ENCODE measurements around the gene ACTR3C. TPM values are rescaled to one million over a fixed set of nuclear protein-coding genes. Genes with fewer than 3 reads are reported as not detected.
"Not testable (repeated sequence)": the region's sequence is repeated elsewhere in the genome, so short reads cannot be mapped to it uniquely, and the experiment has no call there.

Gene ACTR3C
- total RNA-seq, 1 donor from 2014 or later, result 7.3 TPM

DNA sequence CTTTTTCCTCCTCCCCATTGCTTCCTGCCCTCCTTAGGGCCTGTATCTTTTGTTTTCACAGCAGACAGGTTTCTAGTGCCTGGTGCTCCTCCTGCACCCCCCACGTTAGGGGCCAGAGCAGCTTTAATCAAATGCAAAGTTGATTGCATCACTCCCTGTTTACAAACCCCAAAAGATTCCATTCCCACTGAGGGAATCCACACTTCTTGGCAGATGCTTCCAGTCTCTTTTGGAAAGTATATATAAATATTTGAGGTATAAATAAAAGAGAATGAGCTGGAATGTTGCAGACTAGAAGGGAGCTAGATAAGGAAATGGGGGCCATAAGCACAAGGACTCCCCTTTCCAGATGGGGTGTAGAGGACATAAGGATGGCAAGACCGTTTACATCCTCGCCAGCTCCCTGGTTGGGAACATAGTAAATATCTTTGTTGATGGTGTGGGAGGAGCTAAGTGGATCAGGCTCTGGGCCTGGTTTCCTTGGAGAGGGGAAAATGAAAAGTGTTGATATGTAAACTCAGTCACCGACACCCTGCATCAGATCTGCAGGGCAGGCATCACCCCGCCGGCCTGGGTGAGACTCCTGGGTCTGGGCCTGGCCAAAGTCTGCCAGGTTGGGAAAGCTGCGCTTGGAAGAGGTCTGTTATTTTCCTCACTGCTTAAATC is 11.9 kb upstream of the ACTR3C start:
- no peak for DNase-seq

DNA sequence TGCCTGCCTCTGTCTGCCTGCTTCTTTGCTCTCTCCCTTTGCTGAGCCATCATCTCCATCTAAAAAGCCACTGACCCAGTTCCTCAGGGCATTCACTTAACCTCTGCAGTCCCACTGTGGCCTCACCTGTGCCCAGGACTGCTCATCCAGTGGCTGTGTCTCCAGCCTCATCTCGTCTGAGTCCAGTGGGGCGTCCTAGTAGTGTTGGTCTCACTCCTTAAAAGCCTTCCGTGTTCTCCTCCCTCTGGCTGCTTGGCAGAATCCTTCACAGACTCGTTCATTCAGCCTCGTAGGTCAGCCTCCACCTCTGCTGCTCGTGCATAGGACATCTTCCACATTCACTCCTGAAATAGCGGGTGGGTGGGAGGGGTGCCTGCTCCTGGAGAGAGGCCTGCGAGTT is 10.8 kb upstream of the ACTR3C start:
- no peak for DNase-seq

DNA sequence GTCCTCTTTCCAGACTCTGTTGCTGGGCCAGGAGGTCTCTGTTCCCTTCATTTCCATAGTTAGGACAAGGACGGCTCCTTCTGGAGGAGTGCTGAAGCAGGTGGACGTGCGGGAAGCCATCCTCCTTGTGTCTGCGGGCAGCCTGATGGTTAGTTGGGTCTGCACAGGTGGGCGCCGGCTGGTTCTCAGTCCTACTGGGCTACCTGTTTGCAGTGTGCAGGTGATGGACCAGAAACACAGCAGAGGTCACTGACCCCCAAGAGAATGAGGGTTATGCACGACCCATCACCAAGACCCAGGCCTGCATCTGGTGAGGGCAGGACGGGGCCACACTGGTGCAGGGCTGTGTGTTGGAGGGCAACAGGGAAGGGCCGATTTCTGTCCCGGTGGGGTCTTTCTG is 10.3 kb upstream of the ACTR3C start:
- DNase-seq, result no peak

DNA sequence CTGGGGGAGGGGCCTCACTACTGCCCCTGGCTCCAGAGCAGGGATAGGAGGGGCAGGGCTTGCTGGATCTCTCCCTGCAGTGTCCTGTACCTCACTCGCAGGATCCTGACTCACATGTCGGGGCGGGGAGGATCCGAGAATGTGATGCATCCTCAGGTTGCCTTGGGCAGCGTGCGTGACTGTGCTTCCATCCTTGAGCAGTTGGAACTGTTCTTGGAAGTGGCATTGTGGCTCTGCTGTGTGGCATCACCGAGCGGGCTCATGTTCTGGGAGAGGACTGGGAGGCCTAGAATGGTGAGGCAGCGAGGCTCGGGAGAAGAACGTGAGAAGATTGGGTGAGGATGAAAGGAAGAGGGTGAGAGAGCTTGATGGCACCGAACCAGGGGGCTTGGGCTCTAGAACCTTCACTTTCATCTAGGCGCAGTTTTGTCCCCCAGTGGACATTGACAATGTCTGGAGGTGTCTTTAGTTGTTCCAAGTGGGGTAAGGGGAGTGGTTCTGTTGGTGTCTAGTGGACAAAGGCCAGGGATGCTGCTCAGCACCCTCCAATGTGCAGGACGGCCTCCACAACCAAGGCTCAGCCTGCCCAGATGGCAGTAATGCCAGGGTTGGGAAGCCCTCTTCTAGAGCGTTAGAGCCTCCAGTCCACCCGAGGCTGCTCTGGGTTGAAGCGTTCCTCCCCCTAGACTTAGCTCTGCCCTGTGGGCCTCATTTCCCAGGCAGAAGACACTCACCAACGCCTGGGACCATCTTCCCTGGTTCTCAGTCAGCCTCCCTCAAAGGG is 9.7 kb upstream of the ACTR3C start:
- DNase-seq, result no peak

DNA sequence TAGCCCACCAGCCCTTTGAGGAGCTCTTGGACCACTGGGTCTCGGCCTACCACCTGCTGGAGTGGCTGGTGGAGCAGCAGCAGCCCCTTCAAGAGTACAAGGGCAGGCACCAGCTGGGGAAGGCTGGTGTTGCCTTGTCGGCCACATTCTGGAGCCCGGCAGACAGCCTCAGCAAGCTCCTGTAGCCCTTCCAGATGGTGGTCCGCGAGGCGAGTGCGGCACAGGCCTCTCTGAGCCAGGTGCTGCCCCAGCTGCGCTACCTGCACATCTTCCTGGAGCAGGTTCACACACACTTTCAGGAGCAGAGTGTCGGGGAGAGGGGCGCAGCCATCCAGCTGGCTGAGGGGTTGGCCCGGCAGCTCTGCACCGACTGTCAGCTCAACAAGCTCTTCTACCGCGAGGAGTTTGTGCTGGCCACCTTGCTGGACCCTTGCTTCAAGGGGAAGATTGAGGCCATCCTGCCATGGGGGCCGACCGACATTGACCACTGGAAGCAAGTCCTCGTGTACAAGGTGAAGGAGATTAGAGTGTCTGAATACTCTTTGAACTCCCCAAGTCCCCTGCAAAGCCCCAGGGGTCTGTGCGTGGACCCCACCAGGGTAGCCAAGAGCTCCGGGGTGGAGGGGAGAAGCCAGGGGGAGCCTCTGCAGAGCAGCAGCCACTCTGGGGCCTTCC is 7.0 kb upstream of the ACTR3C start:
- DNase-seq, result no peak

DNA sequence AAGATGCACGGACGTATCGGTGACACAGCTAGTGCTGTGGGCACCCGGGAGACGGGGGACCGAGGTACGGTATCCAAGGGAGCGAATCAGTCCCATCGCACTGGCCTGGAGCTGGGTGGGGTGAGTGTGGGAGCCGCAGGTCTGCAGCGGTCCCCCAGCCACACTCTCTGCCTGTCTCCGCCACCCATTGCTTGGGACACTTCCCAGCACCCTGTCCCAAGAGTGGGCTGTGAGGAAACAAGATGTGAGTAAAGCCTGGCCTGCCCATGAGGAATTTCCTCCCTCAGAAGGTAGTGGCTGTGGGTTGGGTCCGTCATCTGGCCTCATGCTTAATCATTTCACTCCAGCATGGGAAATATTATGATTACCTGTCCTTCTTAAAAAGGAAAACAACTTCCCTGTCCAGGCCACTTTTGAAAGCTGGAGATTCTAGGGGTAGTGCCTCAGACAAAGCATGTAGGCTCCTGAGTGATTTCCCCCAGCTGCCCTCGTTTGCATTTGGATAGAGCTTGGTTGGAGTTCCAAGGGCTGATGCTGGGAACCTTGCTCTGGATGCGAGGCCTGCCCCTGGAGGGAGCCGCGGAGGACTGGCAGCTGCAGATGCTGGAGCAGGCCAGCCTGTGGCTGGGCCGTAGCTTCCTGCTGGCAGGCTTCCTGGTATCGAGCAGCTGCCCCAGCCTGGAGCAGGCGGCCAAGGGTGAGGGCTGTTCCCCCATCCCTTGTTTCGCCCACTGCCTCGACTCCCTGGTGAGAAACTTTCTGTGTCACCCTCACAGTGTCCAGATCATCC is 6.2 kb upstream of the ACTR3C start:
- no peak for DNase-seq

DNA sequence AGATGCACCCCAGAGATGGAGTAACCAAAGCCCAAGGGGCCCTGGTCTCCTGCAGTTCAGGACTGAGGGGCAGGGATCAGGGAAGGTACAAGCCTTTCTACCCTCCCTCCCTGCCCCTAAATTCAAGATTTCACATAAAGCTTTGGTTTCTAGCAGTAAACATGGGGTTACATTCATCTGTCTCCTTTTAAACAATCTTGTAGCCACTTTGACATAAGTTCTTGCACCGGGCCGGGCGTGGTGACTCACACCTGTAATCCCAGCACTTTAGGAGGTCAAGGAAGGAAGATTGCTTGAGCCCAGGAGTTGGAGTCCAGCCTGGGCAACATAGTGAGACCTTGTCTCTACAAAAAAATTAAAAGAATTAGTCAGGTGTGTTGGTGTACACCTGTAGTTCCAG is 4.0 kb upstream of the ACTR3C start:
- no peak for DNase-seq

DNA sequence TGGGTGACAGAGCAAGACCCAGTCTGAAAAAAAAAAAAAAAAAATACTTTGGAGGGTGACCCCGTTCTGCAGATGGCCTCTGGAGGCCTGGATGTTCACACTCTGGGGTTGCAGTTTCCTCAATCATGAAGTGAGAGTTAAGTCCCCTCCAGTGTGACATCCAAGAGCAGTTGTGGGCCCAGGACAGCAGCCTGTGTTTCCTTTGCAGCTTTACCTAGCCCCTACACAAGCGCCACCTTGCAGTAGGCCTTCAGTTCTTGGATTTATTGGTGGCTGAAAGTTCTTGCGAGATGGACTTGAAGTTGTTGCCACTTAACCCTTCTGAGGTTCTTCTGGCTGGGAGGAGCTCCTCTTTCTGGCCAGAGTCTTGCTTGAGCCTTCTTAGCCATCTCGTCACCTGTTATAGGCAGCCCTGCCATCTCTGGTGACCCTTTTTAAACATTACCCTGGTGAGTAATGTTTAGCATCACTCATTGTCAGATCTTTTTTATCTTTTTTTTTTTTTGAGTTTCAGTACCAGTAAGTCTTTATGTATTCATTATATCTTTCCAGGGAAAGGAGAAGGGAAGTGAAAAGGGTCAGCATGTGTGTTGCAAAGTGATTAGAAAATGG is 3.4 kb upstream of the ACTR3C start:
- DNase-seq, result no peak

DNA sequence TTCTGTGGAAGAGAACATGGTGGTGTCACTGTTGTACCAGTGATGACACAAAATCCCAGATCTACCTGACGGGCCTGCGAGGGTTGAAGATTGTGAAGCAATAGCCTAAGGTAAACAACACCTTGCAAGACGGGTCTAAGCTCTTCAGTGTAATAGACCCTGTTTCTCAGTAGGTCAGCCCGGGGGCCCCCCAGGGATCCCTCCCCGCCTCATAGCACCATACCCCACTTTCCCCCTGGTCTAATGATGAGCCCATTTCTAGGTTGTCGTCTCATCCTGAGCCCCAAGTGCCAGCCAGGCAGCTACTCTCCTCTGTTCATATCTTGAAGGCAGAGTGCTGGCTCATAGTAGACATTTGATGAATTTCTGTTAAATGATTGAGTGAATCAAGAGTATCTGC is 2.6 kb upstream of the ACTR3C start:
- DNase-seq, result no peak

DNA sequence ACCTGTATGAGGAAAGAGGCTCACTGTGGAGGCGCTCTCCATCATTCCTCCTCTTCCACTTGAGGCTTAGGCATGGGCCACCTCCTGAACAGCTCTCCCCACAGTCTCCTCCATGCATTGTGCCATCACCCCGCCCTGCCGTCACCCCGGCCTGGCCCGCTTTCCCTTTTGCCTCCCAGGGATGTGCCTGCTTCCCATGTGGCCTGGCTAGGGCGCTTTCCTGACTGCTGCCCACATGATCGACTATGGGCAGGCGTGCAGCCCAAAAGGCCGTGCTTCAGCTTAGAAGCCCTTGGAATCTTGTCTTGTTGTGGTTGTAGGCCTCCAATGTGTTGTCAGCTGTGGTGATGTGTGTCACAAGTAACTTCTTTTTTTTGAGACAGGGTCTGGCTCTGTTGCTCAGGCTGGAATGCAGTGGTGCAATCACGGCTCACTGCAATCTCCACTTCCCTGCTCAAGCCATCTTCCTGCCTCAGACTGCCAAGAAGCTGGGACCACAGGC is 1.8 kb upstream of the ACTR3C start:
- DNase-seq, result no peak

DNA sequence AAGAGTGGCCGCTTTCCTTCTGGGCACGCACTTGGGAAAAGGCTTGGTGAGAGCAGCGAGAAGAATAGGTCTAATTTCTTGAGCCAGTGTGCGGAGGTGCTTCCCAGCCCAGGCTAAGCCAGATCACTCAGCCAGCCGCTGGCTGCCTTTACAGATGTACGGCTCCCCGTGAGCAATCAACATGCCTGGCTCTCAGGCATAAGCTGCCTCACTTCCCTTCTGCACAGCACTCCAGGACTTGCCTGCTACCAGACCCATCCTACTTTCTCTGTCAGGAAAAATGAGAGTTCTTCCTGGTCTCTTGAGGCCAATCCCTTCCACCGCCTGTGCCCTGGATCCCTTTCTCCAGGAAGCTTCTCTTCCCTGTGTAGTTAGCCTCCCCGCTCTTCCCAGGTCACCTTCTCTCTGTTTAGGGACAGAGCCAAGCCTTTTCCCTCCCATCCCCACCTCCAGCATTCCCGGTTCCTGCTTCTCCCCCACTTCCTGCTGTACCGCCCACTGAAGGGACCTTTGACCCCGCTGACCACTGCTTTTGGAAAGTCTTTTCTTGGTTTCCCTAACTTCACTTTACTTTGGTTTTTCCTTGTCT is 1.1 kb upstream of the ACTR3C start:
- no peak for DNase-seq

DNA sequence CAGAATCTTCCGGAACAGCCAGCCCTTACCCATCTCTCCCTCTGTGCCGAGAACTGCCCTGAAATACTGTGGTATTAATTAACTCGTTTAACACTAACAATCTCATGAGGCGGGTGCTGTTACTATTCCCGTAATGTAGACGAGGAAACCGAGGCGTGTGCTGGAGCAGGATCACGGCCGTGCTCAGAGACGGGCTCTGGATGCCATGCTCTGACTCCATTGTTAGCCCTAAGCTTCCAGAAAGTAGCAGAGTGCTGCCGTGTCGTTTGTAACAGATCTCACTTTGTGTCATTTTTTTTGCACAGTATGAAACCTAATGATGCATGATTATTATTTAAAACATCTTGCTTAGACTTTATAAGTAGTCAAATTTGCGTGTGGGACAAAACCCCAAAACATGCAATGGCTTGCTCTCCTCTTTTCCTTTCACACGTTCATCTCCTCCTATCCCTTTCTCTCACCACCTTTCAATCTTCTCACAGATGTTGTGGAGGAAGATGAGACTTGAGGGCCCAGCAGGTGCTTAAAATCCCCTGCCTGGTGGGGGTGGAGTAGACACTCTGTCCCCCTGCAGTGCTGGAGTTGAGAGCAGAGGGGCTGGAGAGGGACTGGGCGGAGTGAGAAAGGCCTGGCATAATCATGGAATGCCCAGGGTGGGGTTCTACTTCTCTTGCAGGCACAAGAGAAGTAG is 482 bp upstream of the ACTR3C start:
- no peak for DNase-seq

DNA sequence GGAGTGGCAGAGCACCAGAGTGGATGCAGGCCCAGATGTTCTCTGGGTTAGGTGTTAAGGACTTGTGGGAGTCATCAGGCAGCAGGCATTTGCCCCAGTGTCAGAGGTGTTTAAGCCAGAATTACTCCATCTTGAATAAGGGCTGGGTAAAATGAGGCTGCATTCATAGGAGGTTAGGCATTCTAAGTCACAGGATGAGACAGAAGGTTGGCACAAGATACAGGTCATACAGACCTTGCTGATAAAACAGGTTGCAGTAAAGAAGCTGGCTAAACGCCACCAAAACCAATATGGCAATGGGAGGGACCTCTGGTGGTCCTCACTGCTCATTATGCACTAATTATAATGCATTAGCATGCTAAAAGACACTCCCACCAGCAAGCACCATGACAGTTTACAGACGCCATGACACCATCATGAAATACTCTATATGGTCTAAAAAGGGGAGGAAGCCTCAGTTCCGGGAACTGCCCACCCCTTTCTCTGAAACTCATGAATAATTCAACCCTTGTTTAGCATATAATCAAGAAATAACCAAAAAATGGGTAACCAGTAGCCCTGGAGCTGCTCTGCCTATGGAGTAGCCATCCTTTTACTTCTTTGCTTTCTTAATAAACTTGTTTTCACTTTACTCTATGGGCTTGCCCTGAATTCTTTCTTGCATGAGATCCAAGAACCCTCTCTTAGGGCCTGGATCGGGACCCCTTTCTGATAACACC is 1.1 kb downstream of the ACTR3C start:
- no peak for DNase-seq

DNA sequence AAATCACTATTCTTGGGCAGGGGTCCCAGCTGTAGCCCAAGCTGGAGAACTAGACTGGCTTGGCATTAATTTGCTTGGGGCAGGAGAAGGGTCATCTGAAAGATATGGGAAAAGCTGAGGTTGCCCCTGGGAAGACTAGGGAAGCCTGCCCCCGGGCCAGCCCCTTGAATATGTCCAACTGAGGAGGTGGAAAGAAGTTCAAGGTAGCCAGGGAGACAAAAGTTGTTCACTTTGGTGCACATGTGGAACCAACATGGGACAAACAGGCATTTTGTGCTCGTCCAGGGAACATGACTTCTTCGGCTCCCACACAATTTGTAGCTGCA is 1.6 kb downstream of the ACTR3C start:
- no peak for DNase-seq

DNA sequence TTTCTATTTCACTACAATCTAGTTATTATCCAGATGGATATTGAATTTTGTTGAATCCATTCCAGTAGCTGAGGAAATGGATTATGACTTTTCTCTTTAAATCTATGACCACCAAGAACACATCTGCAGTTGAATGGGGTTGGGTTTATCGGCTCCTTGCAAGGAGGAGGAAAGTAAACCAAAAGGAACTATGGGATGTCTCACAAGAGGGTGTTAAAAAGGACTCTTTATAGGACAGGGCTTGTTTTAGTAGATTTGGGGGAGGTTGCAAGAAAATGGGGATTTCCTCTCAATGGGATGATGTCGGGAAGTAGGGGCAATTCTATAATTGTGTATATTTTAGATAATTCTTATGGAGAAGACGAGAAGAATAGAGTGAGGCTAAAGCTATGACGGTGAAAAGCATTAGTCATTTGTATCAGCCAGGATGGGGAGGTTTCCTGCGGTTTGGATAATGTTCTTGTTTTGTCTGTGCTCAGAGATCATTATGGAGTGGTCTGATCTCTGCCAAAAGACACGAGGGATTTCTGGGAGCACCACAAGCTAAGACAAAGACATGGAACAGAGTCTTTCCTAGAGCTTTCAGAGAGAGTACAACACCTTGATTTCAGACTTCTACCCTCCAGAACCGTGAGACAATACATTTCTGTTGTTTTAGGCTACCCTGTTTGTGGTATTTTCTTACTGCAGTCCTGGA is 5.4 kb downstream of the ACTR3C start:
- DNase-seq, result no peak

DNA sequence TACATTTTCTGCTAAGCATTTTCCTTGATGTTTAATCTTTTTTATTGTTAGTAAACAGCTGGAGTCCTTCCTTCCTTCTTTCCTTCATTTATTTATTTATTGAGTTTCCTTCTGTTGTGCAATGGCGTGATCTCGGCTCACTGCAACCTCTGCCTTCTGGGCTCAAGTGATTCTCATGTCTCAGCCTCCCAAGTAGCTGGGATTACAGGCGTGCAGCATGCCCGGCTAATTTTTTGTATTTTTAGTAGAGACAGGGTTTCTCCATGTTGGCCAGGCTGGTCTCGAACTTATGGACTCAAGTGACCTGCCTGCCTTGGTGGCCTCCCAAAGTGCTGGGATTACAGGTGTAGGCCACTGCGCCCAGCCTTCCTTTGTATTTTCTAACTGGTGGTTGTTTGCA is 6.4 kb downstream of the ACTR3C start:
- not testable (repeated sequence) for DNase-seq

DNA sequence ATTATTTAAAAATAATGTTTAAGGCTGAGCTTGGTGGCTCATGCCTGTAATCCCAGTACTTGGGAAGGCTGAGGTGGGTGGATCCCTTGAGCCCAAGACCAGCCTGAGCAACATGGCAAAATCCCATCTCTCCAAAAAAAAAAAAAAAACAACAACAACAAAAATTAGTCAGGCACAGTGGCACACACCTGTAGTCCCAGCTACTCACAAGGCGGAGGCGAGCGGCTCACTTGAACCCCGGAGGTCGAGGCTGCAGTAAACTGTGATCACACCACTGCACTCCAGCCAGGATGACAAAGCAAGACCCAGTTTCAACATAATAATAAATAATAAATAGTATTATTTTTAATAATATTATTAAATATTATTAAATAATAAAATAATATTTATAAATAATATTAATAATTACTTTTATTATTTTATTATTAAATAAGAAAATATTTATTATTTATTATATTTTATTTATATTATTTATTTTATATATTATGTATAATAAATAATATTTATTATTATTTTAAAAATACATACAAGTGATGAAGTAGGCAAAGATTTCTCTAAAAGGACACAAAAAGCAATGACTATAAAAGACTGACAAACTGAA is 8.6 kb downstream of the ACTR3C start:
- DNase-seq, result no peak

DNA sequence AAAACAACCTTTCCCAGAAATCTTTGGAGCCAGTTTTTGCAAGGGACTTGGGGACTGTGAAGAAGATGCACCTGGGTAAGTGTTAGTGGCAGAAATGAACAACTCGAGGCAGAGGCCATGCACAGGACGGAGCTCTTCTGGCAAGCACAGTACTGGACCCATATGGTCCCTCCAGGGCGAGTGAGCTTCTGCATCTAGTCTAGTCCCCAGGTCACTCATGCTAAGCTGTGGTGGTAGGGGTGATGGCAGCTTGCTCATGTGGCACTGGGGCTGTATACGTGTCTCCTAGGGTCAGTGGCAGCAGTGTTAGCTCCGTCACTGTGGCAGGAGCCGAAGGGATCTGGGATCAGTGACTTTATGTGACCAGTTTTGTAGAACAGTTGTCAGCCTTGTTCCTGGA is 9.5 kb downstream of the ACTR3C start:
- DNase-seq, result no peak

DNA sequence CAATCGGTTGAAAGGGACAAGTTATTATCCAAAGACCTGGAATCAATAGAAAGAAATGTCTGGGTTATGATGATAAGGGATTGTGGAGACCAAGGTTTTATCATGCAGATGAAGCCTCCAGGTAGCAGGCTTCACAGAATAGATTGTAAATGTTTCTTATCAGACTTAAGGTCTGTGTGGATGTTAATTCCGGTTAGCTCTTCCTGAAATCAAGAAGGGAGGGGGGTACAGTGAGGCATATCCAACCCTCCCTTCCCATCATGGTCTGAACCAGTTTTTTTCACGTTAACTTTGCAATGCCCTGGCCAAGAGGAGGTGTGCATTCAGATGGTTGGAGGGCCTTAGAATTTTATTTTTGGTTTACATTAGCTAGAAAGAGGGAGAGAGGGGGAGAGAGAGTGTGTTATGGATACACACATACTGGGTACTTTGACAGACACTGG is 10.0 kb downstream of the ACTR3C start:
- DNase-seq, result no peak

All from occipital lobe (tissue), 2 donors.